ENCODE measurements around the gene MRPL14.

GRCh38 chr6:44166591-44167184 is 39.4 kb upstream of the MRPL14 start:
- TF ChIP-seq CTCF (IDR thresholded peaks at IDR 0.05; ENCODE audit: low read depth, low read length, poor library complexity, severe bottlenecking) (no peak), EZH2phosphoT487 (IDR thresholded peaks at IDR 0.05; ENCODE audit: borderline replicate concordance, low read length) (no peak)
